GM12878 (cell line): Measurements from ENCODE around the gene ZNF282. TPM values are rescaled to one million over a fixed set of nuclear protein-coding genes. Genes with fewer than 3 reads are reported as not detected.

ENCODE experiments used
- ATAC-seq: fragments of 200-7000 bp; cut with Tn5 transposase; 3 replicates; pipeline ENCODE4 v1.9.1; 2020; ENCODE audit warnings: mild to moderate bottlenecking, moderate library complexity
- BruUV-seq: library from RNA; stranded (reverse); fragments of 400-500 nt; replicated peaks from 2 replicates; lab custom pipeline; 2021; lab: Mats Ljungman, UMichigan
- CTCF ChIA-PET: fragments of 300-600 bp; sonication (Branson Sonifier 250); formaldehyde crosslinking; extraction: SDS; loops from one replicate; lab custom pipeline; 2021; ENCODE audit warnings: inconsistent platforms; lab: Yijun Ruan, JAX
- POLR2A ChIA-PET: fragments of 350-600 bp; formaldehyde crosslinking; extraction: SDS; loops from one replicate; lab custom pipeline; 2021; ENCODE audit warnings: inconsistent platforms; lab: Charles Lee
- RAD21 ChIA-PET: fragments of 300-600 bp; sonication (Branson Sonifier 250); formaldehyde crosslinking; loops from one replicate; lab custom pipeline; 2023; ENCODE audit warnings: antibody characterized with exemption; ENCODE audit not compliant: unreplicated experiment; lab: Charles Lee
- SMC1A ChIA-PET: fragments of 300-600 bp; sonication (Branson Sonifier 250); formaldehyde crosslinking; loops from one replicate; lab custom pipeline; 2023; ENCODE audit not compliant: unreplicated experiment, uncharacterized antibody; lab: Charles Lee
- DNase-seq: peaks from one replicate; pipeline ENCODE4 v3.0.0-alpha.2; 2011; ENCODE audit warnings: low read depth, low spot score
- FAIRE-seq: peaks from 3 replicates; lab custom pipeline; 2011; peaks lifted over from hg19 to GRCh38; lab: Jason Lieb, UNC
- H2AFZ ChIP-seq: 2 replicates; pipeline ENCODE4 v1.6.0; 2011; ENCODE audit warnings: low read depth, low read length, control low read depth; ENCODE audit not compliant: control insufficient read depth
- H3K27ac ChIP-seq: 2 replicates; pipeline ENCODE4 v1.5.1; 2011; ENCODE audit warnings: control low read depth; ENCODE audit not compliant: control insufficient read depth, insufficient read depth
- H3K27me3 ChIP-seq, 2 experiments: replicated peaks in 1 of 2; 2 replicates each; pipeline versions ENCODE4 v1.6.0 to v1.6.1; 2011; ENCODE audit warnings: low read length in 1 of 2; ENCODE audit not compliant: control insufficient read depth in 2 of 2, insufficient read depth in 2 of 2
- H3K36me3 ChIP-seq, 2 experiments: 2 replicates each; pipeline ENCODE4 v1.5.1; 2011; ENCODE audit warnings: low read length in 1 of 2; ENCODE audit not compliant: control insufficient read depth in 2 of 2, insufficient read depth in 2 of 2
- H3K4me1 ChIP-seq: 2 replicates; pipeline ENCODE4 v1.6.1; 2011; ENCODE audit warnings: mild to moderate bottlenecking, low read length, moderate library complexity, mixed read lengths; ENCODE audit not compliant: control insufficient read depth, insufficient read depth
- H3K4me2 ChIP-seq: 2 replicates; pipeline ENCODE4 v1.6.0; 2011; ENCODE audit warnings: control low read depth; ENCODE audit not compliant: control insufficient read depth, insufficient read depth
- H3K4me3 ChIP-seq: fragments of 200-600 bp; sonication (generic); 2 replicates; pipeline ENCODE4 v1.5.1; 2016
- H3K79me2 ChIP-seq: 2 replicates; pipeline ENCODE4 v1.6.0; 2011; ENCODE audit warnings: low read length; ENCODE audit not compliant: control insufficient read depth, insufficient read depth
- H3K9ac ChIP-seq: 2 replicates; pipeline ENCODE4 v1.8.0; 2011; ENCODE audit warnings: low read length, control low read depth, mixed read lengths; ENCODE audit not compliant: control insufficient read depth, insufficient read depth
- H3K9me3 ChIP-seq: replicated peaks from 3 replicates; pipeline ENCODE4 v1.5.1; 2011; ENCODE audit warnings: mild to moderate bottlenecking, low read length; ENCODE audit not compliant: control insufficient read depth, insufficient read depth
- H4K20me1 ChIP-seq: 2 replicates; pipeline ENCODE4 v1.6.0; 2011; ENCODE audit not compliant: control insufficient read depth, insufficient read depth
- EZH2 ChIP-seq: IDR thresholded peaks from 2 replicates; pipeline ENCODE4 v1.6.1; 2012; ENCODE audit warnings: low read depth, mild to moderate bottlenecking, control low read depth, inconsistent platforms, low read length, borderline replicate concordance; ENCODE audit not compliant: control insufficient read depth
- MEF2B ChIP-seq: fragments of 450-650 bp; IDR thresholded peaks from 2 replicates; pipeline ENCODE4 v1.6.1; 2018; ENCODE audit warnings: mild to moderate bottlenecking, moderate library complexity; ENCODE audit not compliant: partially characterized antibody, poor library complexity, severe bottlenecking
- POU2F2 ChIP-seq: IDR thresholded peaks from 3 replicates; pipeline ENCODE4 v1.6.1; 2011; ENCODE audit warnings: low read depth, mild to moderate bottlenecking, low read length, borderline replicate concordance
- RAD21 ChIP-seq: IDR thresholded peaks from 2 replicates; pipeline ENCODE4 v1.6.1; 2011; ENCODE audit warnings: mild to moderate bottlenecking, low read depth, low read length, moderate library complexity; ENCODE audit not compliant: insufficient read depth
- SKIL ChIP-seq: fragments of 450-650 bp; IDR thresholded peaks from 2 replicates; pipeline ENCODE4 v1.6.1; 2017; ENCODE audit warnings: mild to moderate bottlenecking, low read depth, inconsistent platforms; ENCODE audit not compliant: poor library complexity, severe bottlenecking
- ZBTB4 ChIP-seq: fragments of 450-650 bp; formaldehyde crosslinking; IDR thresholded peaks from 2 replicates; pipeline ENCODE4 v1.4.0; 2022; ENCODE audit warnings: mild to moderate bottlenecking, moderate library complexity
- ZNF217 ChIP-seq: fragments of 450-650 bp; IDR thresholded peaks from 2 replicates; pipeline ENCODE4 v1.6.1; 2017; ENCODE audit warnings: antibody characterized with exemption, mild to moderate bottlenecking
- WGBS: methylation state at CpG from one replicate; pipeline ENCODE4 v1.1.6; 2016; ENCODE audit warnings: low lambda C conversion rate; ENCODE audit not compliant: insufficient replicate concordance, insufficient coverage; ENCODE audit errors: missing lambda C conversion rate; 5-methylcytosine and 5-hydroxymethylcytosine counted together
- in situ Hi-C: fragments of 300-500 bp; cut with MboI; formaldehyde crosslinking; loops from 9 replicates; pipeline ENCODE4 v1.14.3; 2018; ENCODE audit warnings: mixed read lengths
- intact Hi-C: fragments of 100-400 bp; cut with micrococcal nuclease; formaldehyde crosslinking; loops from one replicate; pipeline ENCODE4 v1.14.2; 2022; ENCODE audit not compliant: unreplicated experiment
- polyA plus RNA-seq, 11 experiments: library from polyadenylated mRNA; depleted of rRNA in 4 of 11; unstranded in 6 of 11; stranded (reverse) in 5 of 11; fragments of >200 nt; fragmentation: Nextera tagmentation in 4 of 11; fragmentation: Illumina TruSeq in 1 of 11; extraction: Ambion mirVana in 4 of 11; extraction: Trizol in 1 of 11; gene quantifications; 1 replicate in 1 of 11; 2 replicates in 10 of 11; pipeline versions ENCODE4 v1.2.1 to v1.2.3, GENCODE V29; 2011 to 2016; ENCODE audit warnings: inconsistent platforms in 2 of 11, missing spikeins in 2 of 11, low read depth in 1 of 11
- total RNA-seq, 4 experiments: library from RNA; depleted of rRNA in 3 of 4; stranded (reverse); fragments of >200 nt in 3 of 4; fragmentation: Illumina TruSeq in 1 of 4; extraction: Trizol in 1 of 4; gene quantifications; 2 replicates each; pipeline versions ENCODE4 v1.2.1 to v1.2.3, GENCODE V29; 2013 to 2021
- TF ChIP-seq, protein P1 (sequence below): fragments of 450-650 bp; IDR thresholded peaks from 2 replicates; pipeline ENCODE4 v1.6.1; 2017; ENCODE audit warnings: mild to moderate bottlenecking
- TF ChIP-seq, protein P2 (sequence below): fragments of 450-650 bp; IDR thresholded peaks from 2 replicates; pipeline ENCODE4 v1.6.1; 2017; ENCODE audit warnings: antibody characterized with exemption, mild to moderate bottlenecking, moderate library complexity

The ZNF282 gene
- total and polyA plus RNA-seq, 10 of the 15 experiments (the other 5 are each of a cell fraction or from before 2014, with no cell fraction given), result 0.35 to 28.4 (median 8.1) TPM

DNA sequence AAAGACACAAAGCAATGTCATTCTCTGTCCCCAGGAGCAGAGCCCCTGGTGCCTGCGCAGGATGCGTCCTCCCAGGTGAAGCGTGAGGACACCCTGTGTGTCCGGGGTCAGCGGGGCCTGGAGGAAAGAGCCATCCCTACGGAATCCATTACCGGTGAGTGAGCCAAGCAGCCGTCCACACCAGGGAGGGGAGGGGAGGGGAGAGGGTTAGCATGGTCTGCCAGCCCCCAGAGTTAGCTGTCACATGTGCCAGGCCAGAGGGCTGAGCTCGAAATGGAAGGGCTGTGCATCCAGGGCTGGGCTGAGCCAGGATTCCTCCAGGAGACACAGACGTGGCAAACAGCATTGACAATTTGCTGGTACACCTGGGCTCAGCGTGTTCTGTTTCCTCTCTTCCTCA lies 15.2 kb downstream of the ZNF282 start (continued):
- no peak for TF ChIP-seq SKIL
- TF ChIP-seq RAD21, result no peak
- TF ChIP-seq, protein P1, sequence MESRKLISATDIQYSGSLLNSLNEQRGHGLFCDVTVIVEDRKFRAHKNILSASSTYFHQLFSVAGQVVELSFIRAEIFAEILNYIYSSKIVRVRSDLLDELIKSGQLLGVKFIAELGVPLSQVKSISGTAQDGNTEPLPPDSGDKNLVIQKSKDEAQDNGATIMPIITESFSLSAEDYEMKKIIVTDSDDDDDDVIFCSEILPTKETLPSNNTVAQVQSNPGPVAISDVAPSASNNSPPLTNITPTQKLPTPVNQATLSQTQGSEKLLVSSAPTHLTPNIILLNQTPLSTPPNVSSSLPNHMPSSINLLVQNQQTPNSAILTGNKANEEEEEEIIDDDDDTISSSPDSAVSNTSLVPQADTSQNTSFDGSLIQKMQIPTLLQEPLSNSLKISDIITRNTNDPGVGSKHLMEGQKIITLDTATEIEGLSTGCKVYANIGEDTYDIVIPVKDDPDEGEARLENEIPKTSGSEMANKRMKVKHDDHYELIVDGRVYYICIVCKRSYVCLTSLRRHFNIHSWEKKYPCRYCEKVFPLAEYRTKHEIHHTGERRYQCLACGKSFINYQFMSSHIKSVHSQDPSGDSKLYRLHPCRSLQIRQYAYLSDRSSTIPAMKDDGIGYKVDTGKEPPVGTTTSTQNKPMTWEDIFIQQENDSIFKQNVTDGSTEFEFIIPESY, result no peak
- TF ChIP-seq EZH2, result no peak
- no peak for TF ChIP-seq POU2F2
- TF ChIP-seq MEF2B, result no peak

- no peak for FAIRE-seq
- ChIA-PET SMC1A (no interaction called here), RAD21 (no interaction called here), CTCF (interaction anchor here (0.6 to 2.1 kb wide), 4 partner anchors 16 to 51 kb away, joined by 3 to 4 read pairs (median 4); partner anchors contain the start of gene ZNF282), POLR2A (no interaction called here)
- H3K27ac ChIP-seq, result no peak overlapping the region
- 91% methylated on average over 7 of the region's 7 CpGs for WGBS
- H3K36me3 ChIP-seq, result peaks cover 22 to 35% of the 10 kb centered on the region in 2 experiments
- no peak overlapping the region for H3K9ac ChIP-seq
- no peaks in the 10 kb centered on the region for H3K4me1 ChIP-seq
- H3K9me3 ChIP-seq, result no peaks in the 10 kb centered on the region
- BruUV-seq, result no TSS peak
- no peaks in the 10 kb centered on the region for H3K79me2 ChIP-seq
- no peak for ATAC-seq
- H3K4me2 ChIP-seq, result no peak overlapping the region
- H3K4me3 ChIP-seq, result no peak overlapping the region
- H3K27me3 ChIP-seq, result no peaks in the 10 kb centered on the region
- in situ Hi-C loops (no loop called here), intact Hi-C loops (loop anchor here (2.0 kb wide), 1 partner anchor 19 kb away; the partner anchor contains the start of gene ZNF282)
- no peak for DNase-seq
- H2AFZ ChIP-seq, result no peak overlapping the region
- H4K20me1 ChIP-seq, result no peaks in the 10 kb centered on the region
- no peak for TF ChIP-seq ZNF217
- no peak for TF ChIP-seq ZBTB4 (CRISPR knock-in tag)
- TF ChIP-seq, protein P2, sequence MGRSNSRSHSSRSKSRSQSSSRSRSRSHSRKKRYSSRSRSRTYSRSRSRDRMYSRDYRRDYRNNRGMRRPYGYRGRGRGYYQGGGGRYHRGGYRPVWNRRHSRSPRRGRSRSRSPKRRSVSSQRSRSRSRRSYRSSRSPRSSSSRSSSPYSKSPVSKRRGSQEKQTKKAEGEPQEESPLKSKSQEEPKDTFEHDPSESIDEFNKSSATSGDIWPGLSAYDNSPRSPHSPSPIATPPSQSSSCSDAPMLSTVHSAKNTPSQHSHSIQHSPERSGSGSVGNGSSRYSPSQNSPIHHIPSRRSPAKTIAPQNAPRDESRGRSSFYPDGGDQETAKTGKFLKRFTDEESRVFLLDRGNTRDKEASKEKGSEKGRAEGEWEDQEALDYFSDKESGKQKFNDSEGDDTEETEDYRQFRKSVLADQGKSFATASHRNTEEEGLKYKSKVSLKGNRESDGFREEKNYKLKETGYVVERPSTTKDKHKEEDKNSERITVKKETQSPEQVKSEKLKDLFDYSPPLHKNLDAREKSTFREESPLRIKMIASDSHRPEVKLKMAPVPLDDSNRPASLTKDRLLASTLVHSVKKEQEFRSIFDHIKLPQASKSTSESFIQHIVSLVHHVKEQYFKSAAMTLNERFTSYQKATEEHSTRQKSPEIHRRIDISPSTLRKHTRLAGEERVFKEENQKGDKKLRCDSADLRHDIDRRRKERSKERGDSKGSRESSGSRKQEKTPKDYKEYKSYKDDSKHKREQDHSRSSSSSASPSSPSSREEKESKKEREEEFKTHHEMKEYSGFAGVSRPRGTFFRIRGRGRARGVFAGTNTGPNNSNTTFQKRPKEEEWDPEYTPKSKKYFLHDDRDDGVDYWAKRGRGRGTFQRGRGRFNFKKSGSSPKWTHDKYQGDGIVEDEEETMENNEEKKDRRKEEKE, result no peak
Measured at GRCh38 chr7:149214020-149214720, 18.8 kb downstream of the ZNF282 start.
